ENCODE data around the gene LOXL4.

DNA sequence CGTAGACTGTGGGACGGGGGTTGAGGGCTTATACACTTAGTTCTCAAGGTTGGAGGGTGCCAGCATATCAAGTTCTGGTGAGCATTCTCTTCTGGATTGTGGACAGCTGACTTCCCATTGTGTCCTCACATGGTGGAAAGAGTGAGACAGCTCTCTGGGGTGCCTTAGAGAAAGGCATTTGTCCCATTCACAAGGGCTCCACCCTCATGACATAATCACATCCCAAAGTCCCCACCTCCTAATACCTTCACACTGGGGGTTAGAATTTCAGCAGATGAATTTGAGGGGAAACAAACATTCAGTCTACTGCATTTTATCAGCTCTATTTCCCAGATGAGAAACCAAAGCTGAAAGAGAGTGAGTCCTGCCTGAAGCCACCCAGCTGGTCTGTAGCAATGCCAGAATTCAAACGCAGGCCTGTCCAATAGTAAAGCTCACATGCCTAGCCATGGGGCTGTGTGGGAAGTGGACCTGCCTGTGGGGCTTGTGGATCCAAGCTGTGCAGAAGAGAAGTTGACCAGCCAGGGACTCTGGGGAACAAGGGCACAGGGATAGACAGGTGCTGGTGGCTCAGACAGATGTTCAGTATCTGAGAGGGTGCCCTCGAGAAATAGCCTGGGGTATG lies 34.9 kb upstream of the LOXL4 start:
- TF ChIP-seq, protein P1, sequence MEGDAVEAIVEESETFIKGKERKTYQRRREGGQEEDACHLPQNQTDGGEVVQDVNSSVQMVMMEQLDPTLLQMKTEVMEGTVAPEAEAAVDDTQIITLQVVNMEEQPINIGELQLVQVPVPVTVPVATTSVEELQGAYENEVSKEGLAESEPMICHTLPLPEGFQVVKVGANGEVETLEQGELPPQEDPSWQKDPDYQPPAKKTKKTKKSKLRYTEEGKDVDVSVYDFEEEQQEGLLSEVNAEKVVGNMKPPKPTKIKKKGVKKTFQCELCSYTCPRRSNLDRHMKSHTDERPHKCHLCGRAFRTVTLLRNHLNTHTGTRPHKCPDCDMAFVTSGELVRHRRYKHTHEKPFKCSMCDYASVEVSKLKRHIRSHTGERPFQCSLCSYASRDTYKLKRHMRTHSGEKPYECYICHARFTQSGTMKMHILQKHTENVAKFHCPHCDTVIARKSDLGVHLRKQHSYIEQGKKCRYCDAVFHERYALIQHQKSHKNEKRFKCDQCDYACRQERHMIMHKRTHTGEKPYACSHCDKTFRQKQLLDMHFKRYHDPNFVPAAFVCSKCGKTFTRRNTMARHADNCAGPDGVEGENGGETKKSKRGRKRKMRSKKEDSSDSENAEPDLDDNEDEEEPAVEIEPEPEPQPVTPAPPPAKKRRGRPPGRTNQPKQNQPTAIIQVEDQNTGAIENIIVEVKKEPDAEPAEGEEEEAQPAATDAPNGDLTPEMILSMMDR (IDR thresholded peaks at IDR 0.05; ENCODE audit: low read depth, low read length) = no peak
- TF ChIP-seq EZH2phosphoT487 (IDR thresholded peaks at IDR 0.05; ENCODE audit: low read depth) = no peak

Measured in OCI-LY3 (cell line).